D341Med (cell line): ENCODE results near the gene HDHD5.
A peak's percentile ranks its signal among the peaks of the same experiment; 100 is the strongest.

Source experiments
- DNase-seq: peaks from one replicate; pipeline ENCODE4 v3.0.0; 2012; ENCODE audit warnings: low spot score

The HDHD5 gene

DNA sequence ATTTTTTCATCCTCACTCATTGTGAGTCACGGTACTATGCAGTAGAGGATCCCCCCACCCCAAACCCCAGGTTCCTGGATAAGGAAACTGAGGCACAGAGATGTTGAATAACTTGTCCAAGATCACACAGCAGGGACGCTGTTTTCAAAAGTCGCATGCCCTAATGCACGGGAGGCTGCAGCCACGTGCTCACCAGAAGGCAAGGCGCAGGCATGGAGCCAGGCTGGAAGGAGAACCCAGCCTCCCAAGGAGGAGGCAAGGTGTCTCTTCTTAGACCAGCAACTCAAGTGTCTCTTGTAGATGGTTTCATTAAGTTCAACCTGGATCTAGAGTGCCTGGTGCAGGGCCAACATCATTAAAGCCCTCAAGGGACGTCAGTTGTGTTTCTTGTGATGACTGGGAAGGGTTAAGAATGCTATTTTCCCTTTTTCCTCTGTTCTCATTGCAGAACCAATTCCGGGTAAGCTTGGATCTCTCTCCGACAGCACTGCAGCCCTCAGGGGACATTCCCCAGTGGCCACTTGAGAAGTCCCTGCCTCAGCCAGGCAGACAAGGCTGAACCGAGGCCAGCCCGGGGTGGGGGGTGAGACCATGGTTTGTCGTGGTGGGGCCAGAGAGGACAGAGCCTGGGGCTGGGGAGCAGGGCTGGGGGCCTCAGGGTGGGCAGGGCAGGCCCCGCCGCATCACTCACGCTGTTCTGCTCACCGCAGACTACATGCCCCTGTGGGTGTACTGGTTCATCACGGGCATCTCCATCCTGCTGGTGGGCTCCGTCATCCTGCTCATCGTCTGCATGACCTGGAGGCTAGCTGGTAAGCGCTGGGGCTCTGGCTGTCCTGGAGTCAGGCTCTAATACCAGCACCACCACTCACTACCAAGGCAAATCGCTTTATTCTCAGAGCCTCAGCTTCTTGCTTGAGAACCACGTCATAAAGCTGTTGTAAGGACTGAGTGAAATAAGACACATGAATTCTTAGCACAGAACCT is 53.6 kb downstream of the HDHD5 start:
- peak; percentile 27 for DNase-seq

DNA sequence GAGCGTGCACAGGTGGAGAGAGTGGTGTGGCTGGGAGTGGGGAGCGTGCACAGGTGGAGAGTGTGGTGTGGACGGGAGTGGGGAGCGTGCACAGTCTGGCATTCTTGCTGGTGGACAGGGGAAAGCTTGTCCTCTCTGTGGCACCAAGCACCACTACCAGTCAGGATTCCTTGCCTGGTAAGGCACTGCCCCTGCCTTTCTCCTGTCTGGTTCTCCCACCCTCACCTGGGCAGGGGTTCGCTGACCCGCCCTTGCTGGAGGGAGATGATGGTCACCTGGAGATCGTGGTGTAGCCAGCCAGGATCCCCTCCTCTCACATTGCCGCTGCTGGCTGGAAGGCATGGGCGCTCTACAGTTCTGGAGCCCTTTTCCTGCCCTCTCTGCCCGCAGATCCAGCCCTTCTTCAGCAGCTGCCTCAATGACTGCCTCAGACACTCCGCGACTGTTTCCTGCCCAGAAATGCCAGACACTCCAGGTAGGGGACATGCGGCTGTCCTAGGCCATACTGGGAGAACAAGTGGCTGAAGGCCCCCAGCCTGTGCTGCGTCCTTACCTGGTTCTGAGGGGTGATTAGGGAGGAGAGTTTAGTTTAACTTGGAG is 54.6 kb downstream of the HDHD5 start:
- DNase-seq, result no peak

- peak; percentile 8 for DNase-seq
Observed at GRCh38 chr22:17103351-17103750, 55.7 kb downstream of the HDHD5 start.

DNA sequence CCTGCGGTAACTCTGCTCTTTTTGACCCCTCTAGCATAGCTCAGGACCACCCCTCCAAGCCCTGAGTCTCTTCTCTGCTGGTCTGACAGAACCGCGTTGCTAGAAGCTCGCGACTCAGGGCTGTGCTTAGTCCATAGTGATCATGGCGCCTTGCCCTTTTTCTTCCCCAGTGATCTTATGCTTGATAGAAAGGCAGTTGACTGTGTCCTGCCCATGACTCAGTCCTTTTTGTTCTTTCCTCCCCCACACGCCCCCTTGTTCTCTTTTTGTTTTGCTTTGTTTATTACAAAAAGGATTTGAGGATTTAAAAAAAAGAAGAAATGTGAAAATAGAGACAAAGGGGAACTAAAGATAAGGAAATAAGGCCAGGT is 56.8 kb downstream of the HDHD5 start:
- DNase-seq, result no peak

GRCh38 chr22:17101475-17102296 is 57.4 kb downstream of the HDHD5 start:
- DNase-seq, result no peak

DNA sequence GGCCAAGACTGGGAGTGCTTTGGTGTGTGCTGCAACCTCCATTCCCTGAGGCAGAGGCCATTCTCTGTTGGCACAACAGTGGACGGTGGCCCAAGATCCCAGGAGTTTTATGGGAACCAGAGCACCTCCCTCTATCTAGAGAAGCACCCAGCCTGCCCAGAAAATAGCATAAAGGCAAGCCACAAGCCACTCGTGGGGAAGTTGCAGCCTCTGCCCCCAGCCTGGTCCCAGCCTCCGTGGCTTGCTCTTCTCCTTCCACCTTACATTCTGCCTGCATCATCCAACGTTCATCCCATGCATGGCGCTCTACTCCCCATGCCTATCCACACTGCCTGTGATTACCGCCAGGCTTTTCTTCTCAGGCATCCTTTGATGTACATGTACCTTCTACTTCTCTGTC is 58.5 kb downstream of the HDHD5 start:
- no peak for DNase-seq

GRCh38 chr22:17098379-17098819 is 60.7 kb downstream of the HDHD5 start:
- DNase-seq, result no peak

- no peak for DNase-seq
Observed at GRCh38 chr22:17097701-17098100, 61.4 kb downstream of the HDHD5 start.

DNA sequence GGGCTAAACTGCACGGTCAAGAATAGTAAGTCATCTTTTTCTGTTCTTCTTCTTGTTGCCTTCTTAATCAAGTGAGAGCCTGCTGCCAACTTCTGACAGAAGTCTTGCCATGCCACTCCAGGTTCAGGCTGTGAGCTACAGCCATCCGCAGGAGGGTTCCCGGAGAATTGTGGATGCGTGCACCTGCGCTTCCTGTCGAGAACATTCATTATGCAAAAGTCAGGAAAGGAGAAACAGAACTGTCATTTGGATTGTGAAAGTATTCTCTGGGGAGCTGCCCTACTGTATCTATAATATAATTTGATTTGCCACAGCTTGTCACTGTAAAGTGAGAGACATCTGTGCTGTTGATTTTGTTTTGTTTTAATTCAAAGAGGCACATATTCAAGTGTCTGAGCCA is 62.0 kb downstream of the HDHD5 start:
- DNase-seq, result no peak

- DNase-seq, result no peak
Observed at GRCh38 chr22:17096071-17096470, 63.0 kb downstream of the HDHD5 start.

- peak; percentile 73 for DNase-seq
Observed at GRCh38 chr22:17095538-17095937, 63.5 kb downstream of the HDHD5 start.

- DNase-seq, result no peak
Observed at GRCh38 chr22:17093081-17093480, 66.0 kb downstream of the HDHD5 start.

DNA sequence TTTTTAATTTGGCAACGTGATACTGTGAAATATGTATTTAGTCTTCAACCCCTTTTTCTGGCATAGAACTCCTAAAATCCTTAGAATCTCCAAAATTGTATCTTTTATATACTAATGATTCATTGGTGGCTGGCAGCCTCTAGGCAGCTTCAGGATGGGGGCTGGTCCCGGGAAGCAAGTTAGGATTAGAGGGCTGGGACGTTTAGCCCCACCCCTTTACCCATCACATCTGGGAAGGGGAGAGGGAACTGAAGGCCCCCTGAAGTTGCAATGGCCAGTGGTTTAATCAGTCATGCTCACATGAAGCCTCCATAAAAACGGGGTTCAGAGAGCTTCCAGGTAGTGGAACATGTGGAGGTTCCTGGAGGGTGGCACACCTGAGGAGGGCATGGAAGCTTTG is 67.2 kb downstream of the HDHD5 start:
- no peak for DNase-seq

GRCh38 chr22:17090550-17090949 is 68.5 kb downstream of the HDHD5 start:
- DNase-seq, result no peak
